Measurements from ENCODE around the gene SLC6A18.
"Not testable (repeated sequence)": the region's sequence is repeated elsewhere in the genome, so short reads cannot be mapped to it uniquely, and the experiment has no call there.

Gene SLC6A18

DNA sequence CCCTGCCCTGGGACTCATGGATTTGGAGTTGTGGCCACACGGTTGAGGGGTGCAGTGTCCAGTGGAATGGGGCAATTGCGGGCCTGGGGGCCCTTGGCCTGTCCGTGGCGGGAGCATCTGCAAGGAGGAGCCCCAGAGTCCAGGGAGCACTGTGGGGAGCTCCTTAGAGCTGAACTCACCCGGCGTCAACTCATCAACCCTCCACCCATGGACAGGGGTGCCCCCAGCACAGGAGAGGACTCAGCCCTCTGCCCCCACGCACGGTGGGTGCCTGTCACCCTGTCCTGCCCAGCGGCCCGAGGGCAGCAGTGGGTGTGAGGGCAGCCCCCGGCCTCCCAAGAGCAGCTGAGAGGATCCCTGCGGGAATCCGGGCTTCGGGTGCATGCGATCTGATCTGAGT, 550 bp upstream of the SLC6A18 start:
- no peak for DNase-seq (ENCODE audit: low read depth, low spot score)
- TF ChIP-seq, protein P1, sequence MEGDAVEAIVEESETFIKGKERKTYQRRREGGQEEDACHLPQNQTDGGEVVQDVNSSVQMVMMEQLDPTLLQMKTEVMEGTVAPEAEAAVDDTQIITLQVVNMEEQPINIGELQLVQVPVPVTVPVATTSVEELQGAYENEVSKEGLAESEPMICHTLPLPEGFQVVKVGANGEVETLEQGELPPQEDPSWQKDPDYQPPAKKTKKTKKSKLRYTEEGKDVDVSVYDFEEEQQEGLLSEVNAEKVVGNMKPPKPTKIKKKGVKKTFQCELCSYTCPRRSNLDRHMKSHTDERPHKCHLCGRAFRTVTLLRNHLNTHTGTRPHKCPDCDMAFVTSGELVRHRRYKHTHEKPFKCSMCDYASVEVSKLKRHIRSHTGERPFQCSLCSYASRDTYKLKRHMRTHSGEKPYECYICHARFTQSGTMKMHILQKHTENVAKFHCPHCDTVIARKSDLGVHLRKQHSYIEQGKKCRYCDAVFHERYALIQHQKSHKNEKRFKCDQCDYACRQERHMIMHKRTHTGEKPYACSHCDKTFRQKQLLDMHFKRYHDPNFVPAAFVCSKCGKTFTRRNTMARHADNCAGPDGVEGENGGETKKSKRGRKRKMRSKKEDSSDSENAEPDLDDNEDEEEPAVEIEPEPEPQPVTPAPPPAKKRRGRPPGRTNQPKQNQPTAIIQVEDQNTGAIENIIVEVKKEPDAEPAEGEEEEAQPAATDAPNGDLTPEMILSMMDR (IDR thresholded peaks at IDR 0.05; ENCODE audit: low read depth, low read length), result no peak
- H3K4me3 ChIP-seq (ENCODE audit: low read depth, low read length), result no peak overlapping the region
- in situ Hi-C loops (cut with HindIII; ENCODE audit: low sequenced_read_pairs), result no loop called here

DNA sequence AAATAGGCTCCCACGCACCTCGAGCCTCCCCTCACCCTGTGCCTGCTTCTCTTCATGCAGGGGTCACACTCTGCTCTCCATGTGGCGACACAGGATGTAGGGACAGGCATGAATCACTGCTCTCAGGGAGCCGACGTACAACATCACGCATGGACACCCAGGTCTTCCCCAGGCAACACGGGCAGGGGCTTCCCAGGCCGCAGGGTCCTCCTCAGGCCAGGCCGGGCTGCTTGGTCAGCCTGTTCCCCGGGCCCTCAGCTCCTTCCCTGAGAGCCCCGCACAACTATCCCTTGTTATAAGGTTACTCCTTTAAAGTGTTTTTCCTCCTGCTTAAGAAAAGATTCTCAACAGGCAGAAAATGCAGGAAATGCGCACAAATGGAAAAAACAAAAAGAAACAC, 1.1 kb downstream of the SLC6A18 start:
- no peak overlapping the region for H3K4me3 ChIP-seq (ENCODE audit: low read depth, low read length)
- no peak for DNase-seq (ENCODE audit: low read depth, low spot score)
- TF ChIP-seq, protein P1 (IDR thresholded peaks at IDR 0.05; ENCODE audit: low read depth, low read length), result no peak
- in situ Hi-C loops (cut with HindIII; ENCODE audit: low sequenced_read_pairs), result no loop called here

DNA sequence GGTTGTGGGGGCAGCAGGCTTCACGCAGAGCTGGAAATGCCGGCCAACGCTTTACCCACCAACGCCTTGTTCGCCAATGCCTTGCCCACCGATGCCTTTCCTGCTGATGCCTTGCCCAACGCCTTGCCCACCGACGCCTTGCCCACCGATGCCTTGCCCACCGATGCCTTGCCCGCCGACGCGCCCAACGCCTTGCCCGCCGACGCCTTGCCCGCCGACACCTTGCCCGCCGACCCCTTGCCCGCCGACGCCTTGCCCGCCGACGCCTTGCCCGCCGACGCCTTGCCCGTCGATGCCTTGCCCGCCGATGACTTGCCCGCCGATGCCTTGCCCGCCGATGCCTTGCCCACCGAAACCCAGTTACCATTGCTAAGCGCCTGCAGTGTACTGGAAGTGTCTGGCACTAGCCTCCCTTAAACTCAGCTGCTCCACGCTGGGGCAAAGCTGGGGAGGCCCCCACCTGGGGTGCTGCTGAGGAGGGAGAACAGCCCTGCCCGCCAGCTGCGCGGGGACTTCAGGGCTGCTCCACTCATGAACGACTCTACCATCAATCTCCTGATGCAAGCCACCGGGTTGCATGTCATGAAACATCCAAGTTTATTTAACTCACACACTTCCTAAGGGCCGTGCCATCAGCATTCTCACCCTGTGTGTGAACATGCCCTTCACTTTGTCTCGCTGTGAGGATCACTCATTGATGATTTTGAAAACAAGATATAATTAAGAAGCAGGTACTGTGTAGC, 1.8 kb downstream of the SLC6A18 start:
- no peak for DNase-seq (ENCODE audit: low read depth, low spot score)
- in situ Hi-C loops (cut with HindIII; ENCODE audit: low sequenced_read_pairs), result no loop called here
- TF ChIP-seq, protein P1 (IDR thresholded peaks at IDR 0.05; ENCODE audit: low read depth, low read length), result no peak
- no peak overlapping the region for H3K4me3 ChIP-seq (ENCODE audit: low read depth, low read length)

DNA sequence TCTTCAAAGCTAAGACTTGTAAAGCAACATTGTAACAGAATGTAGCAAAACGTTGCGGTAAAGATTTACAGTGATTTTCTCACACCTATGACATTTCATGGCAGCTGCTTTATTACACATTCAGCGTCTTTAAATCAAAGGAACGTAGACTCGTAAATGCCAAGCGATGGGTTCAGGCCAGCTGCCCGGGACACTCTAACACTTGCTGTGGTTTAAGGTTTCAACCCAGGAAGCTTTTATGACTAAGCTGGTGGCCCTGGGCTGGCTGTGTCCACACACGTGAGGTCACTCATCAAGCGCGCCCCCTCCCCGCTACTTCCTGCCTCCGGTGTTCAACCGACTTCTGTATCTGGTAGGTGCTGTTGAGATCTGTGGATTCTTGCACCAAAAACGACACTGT, 2.5 kb downstream of the SLC6A18 start:
- in situ Hi-C loops (cut with HindIII; ENCODE audit: low sequenced_read_pairs), result no loop called here
- DNase-seq (ENCODE audit: low read depth, low spot score), result no peak
- no peak overlapping the region for H3K4me3 ChIP-seq (ENCODE audit: low read depth, low read length)
- TF ChIP-seq, protein P1 (IDR thresholded peaks at IDR 0.05; ENCODE audit: low read depth, low read length), result no peak

DNA sequence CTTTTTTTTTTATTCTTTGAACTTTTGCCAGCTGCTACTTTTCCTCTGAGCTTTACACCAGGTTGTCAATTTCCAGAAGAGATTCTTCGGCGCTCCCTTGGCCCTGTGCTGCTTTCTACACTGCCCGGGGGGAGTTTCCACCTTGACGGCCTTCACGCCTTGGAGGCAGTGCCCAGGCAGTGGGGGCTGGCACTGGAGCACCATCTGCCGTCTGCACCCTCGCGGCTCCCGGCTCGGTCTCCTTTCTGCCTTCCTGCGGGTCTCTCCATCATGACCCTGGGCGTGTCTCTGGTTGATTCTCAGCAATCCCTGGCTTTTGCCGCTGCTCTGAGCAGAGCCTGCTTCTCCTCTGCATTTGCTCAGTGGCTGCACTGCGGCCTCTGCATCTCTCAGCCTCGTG, 2.9 kb downstream of the SLC6A18 start:
- DNase-seq (ENCODE audit: low read depth, low spot score), result no peak
- in situ Hi-C loops (cut with HindIII; ENCODE audit: low sequenced_read_pairs), result no loop called here
- H3K4me3 ChIP-seq (ENCODE audit: low read depth, low read length), result no peak overlapping the region
- TF ChIP-seq, protein P1 (IDR thresholded peaks at IDR 0.05; ENCODE audit: low read depth, low read length), result no peak

DNA sequence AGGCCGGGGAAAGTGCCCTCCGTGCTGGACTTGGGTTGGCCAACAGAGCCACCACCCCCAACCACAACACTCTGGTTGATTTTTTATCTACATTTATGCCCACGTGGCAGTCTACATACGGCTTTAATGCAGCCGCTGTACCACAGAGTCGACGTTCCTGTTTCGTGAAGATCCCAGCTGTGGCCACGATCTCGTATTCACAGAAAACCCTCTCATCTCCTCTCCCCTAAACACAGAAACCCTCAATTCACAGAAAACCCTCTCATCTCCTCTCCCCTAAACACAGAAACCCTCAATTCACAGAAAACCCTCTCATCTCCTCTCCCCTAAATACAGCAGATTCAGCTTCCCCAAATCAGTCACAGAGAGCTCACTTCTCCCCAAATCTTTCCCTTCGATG, 3.8 kb downstream of the SLC6A18 start:
- in situ Hi-C loops (cut with HindIII; ENCODE audit: low sequenced_read_pairs); H3K4me3 ChIP-seq (ENCODE audit: low read depth, low read length); DNase-seq (ENCODE audit: low read depth, low spot score): not testable (repeated sequence)

DNA sequence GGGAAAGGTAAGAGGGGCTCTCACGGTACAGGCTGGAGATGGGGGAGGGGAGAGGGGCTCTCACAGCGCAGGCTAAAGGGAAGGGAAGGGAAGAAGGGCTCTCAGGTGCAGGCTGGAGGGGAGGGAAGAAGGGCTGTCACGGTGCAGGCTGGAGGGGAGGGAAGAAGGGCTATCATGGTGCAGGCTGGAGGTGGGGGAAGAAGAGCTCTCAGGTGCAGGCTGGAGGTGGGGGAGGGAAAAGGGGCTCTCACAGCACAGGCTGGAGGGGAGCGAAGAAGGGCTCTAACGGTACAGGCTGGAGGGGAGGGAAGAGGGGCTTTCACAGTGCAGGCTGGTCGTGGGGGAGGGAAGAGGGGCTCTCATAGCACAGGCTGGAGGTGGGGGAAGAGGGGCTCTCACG, 4.6 kb downstream of the SLC6A18 start:
- no peak overlapping the region for H3K4me3 ChIP-seq (ENCODE audit: low read depth, low read length)
- in situ Hi-C loops (cut with HindIII; ENCODE audit: low sequenced_read_pairs), result no loop called here
- no peak for DNase-seq (ENCODE audit: low read depth, low spot score)

More for the DNA sequence above, 4.6 kb downstream of the SLC6A18 start:
- TF ChIP-seq, protein P1 (IDR thresholded peaks at IDR 0.05; ENCODE audit: low read depth, low read length), result no peak

Measured in astrocyte of the spinal cord (primary cell).